Stimulated activated CD4-positive, alpha-beta T cell treated with anti-CD3 and anti-CD28 coated beads, Interleukin-12 subunit alpha, Interleukin-12 subunit beta, amount 100 ng/mL, for 48 hours (primary cell): ENCODE results near the gene SORT1.
"Not testable (repeated sequence)": the region's sequence is repeated elsewhere in the genome, so short reads cannot be mapped to it uniquely, and the experiment has no call there.

Experiments used
- DNase-seq, 3 donors: peaks; one replicate each; pipeline ENCODE4 v3.0.0-alpha.2; 2020; ENCODE audit warnings: low read depth in 2 of 3, low spot score in 1 of 3

The SORT1 gene

DNA sequence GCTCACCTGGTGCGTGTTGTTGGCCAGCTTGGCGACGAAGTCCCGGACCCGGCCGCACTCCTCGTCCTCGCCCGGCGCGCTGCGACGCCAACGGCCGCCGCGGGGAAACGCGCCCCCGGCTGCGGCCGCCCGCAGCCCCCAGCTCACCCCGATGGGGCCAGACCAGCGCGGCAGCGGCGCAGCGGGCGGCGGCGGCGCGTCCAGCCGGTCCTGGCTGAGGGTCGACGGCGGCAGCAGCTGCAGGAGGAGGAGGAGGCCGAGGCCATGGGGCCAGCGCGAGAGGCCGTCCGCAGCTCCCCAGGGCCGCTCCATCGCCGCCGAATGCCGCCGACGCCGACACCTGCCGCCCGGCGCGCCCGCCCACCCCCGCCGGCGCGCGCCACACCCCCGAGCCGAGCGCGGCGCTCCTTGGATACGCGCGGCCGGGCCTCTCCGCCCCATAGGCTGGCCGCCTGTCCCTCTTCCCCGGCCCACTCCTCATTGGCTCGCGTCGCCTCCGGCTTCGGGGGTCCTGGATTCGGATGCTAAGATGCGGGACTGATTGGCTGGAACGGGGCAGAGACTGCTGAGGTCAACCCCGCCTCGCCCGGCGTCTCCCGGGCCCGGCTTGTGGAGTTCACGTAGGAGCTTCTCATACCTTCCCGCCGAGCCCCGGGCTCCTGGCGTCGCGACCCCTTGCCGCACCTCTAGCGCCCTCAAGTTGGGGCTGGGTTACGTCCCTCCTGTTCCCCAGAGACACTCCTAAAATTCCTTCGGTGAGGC, at the start of gene SORT1:
SORT1 (minus strand) TSS at position 338 of the 762 bp plus-strand sequence; CDS start at position 312, 26 bp downstream.
- peak; percentile 4 to 45 (median 29) for DNase-seq

DNA sequence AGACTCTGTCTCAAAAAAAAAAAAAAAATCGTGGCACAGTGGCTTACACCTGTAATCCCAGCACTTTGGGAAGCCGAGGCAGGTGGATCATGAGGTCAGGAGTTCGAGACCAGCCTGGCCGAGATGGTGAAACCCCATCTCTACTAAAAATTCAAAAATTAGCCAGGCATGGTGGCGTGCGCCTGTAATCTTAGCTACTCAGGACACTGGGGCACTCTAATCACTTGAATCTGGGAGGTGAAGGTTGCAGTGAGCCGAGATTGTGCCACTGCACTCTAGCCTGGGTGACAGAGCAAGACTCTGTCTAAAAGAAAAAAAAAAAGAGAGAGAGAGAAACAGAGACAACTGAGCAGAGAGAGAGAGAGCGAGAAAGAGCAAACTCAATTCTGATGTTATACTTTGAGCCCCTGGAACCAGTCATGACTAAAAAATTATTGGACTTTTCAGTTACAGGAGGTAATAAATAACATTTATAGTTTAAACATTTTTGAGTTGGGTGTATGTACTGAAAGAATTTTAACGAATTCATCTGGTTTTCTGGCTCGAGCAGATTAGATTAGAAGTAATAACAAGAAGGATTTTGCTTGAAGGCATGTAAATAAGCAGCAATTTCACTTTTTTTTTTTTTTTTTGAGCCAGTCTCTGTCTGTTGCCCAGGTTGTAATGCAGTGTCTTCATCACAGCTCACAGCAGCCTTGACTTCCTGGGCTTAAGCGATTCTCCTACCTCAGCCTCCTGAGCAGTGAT, 48.4 kb upstream of the SORT1 start:
- not testable (repeated sequence) for DNase-seq

DNA sequence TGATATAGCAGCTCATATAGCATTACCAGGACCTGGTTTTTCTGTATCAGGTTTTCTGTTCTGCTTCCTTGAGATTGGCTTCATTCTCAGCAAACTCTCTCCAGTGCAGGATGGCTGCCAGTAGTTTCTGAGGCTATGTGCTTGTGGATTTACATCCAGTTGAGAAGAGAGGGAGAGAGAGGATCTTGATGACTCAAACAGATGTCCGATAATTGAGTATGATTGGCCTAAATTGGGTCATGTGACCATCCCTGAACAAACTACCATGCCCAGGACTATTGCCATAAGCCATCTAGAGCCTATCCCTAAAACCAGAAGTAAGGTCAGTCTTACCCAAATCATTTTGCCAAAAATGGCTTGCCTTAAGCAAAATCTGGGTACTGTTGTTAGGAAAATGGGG, 46.6 kb upstream of the SORT1 start:
- no peak for DNase-seq

DNA sequence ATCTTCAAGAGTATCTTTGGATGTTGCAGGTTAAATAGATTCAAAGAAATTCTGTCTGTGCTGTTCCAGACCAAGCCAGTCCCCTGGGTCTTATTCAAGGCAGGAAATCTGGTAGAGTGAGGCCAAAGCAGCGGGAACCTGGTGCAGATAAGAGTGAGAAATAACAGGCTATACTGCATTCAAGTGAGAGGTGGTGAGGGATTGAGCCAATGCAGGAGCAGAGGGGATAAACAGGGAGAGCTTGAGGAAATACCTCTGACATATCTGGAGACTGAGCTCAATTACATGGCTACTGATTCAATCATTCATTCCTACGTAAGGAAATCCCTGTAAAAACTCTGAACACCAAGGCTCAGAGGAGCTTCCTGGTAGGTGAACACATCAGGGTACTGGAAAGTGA, 45.8 kb upstream of the SORT1 start:
- no peak for DNase-seq

DNA sequence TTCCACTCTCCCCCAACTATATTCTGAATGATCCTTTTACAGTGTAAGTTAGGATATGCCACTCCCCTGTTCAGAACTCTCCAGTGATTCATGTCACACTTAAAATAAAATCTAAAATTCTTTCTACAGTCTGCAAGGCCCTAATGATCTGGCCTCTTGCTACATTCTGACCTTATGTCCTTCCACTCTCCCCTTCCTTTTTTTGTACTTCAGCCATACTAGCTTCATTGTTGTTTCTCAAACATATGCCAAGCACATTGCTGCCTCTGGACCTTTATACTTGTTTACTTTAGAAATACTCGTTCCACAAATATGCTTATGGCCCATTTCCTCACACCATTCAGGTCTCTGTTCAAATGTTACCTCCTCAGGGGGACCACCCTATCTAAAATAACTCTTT, 43.4 kb upstream of the SORT1 start:
- no peak for DNase-seq

DNA sequence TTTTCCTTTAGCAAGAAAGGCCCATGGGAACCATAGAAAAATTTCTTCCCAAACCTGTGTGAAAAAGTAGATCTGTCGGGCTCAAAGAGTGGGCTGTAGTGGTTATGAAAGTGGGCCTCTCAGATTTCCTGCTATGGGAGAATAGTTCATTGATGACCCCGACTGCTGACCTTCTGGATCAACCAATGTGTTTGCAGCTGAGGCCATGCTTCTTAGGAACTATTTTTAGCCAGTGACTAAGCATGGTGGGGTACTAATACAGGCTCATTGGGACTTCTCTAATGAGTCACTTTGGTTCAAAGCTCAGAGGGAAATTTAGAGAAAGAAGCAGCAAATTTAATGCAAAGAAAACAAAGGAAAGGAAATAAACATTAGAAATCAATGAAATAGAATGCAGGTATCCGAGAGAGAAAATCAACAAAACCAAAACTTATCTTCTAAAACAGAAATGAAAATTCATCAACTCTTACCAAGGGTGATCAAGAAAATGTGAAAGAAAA, 41.1 kb upstream of the SORT1 start:
- no peak for DNase-seq

DNA sequence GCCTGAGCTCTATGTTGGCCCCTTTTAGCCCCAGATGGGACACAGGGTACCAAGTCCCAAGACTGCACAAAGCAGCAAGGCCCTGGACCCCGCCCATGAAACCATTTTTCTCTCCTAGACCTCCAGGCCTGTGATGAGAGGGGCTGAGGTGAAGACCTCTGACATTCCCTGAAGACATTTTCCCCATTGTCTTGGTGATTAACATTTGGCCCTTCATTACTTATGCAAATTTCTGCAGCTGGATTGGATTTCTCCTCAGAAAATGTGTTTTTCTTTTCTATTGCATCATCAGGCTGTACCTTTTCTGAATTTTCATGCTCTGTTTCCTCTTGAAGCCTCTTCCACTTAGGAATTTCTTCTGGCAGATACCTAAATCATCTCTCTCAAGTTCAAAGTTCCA, 36.8 kb upstream of the SORT1 start:
- no peak for DNase-seq

DNA sequence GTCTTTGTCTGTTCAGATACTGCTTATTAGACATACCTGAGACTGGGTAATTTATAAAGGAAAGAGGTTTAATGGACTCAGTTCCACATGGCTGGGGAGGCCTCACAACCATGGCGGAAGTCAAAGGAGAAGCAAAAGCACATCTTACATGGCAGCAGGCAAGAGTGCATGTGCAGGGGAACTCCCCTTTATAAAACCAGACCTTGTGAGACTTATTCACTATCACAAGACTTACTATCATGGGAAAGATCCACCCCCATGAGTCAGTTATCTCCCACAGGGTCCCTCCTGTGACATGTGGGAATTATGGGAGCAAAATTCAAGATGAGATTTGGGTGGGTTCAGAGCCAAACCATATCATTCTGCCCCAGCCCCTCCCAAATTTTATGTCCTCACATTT, 35.6 kb upstream of the SORT1 start:
- no peak for DNase-seq

DNA sequence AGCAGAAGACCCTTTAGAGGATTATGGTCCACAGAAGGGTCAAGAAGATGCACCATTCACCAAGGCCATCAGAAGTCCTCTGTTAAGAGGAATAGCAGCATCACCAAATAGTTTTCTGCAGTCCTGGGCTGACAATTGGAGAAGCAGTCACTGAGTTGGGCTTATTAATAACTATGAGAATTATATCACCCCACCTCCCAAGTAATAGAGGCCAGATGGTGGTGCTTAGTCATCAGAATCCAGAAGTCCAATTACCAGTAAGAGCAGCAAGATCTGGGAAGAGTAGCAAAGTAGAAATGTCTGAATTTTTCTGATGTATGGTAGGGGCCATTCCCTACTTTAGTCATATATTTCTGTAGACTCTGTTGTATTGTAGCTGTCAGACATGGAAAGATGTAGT, 34.6 kb upstream of the SORT1 start:
- DNase-seq = no peak

DNA sequence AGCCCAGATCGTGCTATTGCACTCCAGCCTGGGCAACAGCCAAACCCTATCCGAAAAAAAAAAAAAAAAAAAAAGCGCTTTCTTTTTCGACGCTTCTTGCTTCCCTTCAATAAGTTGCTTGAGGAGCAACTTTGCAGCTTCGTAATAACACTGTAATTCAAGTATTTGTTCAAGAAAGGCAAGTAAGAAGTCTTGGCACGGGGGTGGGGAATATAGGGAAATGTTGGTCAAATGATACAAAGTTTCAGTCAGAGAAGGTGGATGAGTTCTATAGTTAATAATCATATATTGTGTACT, 29.4 kb upstream of the SORT1 start:
- no peak for DNase-seq

DNA sequence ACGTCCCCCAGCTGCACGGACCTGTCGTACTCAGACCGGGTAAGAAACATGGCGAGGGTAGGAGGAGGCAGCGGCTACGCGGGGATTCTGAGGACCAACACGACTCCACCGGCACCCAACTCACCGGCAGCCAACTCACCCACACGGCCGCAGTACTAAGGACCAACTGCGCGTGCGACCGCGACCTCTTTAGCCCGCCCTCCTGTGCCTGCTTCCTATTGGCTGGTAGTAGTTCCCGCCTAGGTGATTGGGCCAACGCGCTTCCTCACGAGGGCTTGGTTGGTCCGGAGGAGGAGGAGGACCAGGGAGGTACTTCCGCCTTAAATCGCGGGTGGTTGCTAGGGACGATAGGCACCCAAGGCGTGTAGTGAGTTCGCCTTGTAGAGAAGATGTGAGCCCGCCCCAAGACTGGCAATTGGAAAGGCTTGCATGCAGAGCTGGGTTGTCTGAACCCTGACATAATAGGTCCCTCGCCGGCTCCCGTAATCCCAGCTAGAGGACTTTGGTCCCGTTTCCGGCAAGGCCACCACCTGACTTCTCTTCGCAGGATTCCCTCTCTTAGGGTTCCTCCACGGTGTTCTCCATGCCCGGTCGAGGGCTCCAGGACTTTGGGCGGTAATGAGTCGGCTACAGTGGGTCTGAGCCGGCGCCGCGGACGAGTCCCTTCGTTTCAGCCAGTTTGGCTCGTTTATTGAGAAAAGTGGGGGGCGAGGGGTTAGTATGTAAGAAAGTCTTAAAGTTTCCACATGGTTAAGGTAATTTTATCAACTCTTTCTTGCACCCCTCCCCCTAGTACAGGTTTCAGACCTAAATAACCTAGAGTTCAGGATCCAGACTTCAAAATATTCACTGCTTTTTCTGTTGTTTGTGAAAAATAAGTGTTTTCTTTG, 28.8 kb upstream of the SORT1 start, which contains the start of gene PSMA5:
PSMA5 (minus strand) TSS at position 168 of the 890 bp plus-strand sequence; CDS start at position 50, 118 bp downstream.
- DNase-seq = peak; percentile 90 to 94 (median 90)

DNA sequence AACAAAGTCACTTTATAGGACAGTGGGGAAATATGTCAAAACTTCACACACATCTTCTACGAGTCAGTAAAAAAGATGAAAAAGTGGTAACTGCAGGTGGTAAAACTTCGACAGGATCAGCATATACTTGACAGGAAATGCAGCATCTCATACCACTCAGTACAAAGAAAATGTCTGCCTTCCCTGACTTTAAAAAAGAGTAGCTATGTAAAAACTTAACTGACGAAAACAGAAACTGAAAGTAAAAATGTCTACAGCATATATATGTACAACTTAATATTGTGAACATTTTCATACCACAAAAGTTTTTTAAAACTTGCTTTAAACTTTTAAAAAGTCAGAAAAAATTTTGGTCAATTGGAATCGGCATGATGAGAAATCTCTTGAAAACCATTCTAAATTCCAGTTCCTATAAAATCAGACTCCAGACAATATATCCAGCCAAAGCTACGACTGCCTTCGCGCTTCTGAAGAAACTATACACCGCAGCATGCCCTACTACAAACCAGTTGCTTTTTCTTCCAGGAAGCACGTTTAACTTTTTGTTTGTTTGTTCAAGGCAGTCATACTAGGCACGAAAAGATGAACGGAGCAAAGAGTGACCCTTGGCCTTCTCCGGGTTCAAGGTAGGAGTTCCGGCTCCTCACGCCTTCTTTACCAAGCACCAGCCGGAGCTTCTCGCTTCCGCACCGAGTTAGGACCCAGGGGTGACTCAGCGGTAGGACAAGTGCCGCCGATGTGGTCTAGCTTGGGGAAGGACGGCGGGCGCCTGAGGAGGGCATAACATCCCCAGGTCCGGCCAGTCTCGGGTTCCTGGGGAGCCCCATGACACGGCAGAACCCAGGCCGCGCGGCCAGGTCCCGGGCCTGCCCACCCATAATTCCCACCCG, 27.9 kb upstream of the SORT1 start:
- DNase-seq = peak; percentile 39 to 53 (median 53)

DNA sequence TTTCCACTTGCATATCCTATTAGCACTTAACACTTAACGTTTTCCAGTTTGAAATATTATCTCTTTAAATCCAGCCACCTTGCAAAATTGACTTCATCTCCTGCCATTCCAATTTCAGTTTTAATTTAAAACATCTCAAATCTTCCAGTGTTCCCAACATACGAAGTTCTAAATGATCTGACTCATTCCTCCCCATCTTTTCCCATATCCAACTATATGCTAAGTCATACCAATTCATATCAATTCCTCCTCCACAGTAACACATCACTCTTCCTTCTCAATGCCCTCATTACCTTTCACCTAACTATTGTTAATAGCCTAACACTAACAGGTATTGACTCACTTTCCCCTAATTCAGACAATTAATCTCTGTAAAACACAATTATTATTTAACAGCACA, 25.8 kb upstream of the SORT1 start:
- DNase-seq = no peak

DNA sequence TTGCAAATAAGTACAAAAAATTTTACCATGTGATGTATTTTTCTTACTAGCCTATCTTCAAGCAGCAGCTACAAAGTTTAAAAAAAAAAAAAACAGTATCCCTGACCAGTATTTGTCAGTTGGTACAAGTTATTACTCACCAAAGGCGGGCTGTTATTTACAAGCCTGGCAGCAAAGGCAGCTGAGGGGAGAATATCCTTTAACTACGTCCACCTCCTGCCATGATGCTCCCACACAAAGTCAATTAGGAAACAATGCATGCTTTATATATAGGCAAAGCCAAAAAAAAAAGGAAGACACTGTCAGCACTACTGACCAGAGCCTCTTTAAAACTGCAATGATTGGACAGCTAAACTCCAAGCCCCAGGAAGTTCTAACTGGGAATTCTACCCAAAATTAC, 14.8 kb upstream of the SORT1 start:
- DNase-seq = no peak

DNA sequence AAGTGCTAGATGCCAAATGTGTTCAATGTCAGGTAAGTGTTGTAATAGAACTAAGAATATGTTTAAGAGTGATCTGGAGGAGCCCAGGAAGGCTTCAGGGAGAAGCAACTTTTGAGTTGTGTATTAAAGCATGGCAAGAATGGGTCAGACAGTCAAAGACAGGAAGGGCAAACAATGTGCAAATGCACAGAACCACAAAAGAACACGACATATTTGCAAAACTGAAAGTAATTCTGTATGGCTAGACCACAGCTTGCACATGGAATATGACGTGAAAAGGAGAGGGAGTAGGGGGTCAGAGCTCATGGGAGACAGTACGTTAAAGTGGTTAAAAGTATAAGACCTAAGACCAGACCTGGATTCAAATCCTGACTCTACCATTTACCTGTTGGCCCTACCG, 7.1 kb upstream of the SORT1 start:
- no peak for DNase-seq

DNA sequence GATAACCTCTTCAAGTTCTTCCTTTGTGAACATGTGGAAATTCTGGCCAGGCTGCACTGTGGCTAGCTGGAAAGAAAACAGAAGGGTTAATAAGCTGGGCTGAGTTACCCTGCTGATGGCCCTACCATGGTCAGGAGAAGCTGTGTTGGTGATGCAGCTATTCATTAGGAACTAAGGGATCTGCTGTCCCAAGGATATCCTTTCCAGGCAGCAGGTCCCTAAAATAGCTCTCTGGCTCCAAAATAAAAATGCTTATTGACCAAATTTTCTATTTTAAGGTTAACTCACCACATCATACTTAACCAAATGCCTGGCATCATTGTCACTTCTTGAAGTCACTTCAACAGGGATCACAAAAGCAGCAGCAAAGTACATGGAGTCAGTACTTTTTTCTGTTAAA, 4.3 kb upstream of the SORT1 start:
- no peak for DNase-seq

DNA sequence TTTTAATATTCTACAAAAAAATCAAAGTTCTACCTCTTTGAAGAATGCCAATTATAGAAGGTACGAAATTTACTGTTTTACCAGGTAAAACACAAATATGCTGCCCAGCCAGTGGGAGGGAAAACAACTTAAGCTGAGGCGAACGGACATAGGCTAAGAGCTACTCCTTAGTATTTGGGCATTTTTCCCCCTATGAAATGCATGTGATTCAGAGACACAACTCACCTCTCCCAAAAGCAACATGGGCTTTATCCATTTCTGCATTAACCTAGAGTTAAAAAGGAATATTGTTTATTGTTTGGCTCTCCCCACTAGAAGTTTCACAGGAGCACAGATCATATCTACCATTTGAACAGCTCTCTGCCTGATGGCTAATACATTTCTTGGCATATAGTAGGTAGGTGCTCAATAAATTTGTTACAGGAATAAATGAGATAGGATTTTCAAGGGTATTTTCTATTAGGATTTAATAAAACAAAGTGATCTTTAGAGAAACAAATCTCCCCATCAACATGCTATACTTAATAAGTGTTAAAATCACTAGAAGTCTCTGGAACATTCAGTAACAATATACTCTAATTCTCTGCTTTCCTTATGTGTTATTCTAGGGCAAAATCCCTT, 2.4 kb upstream of the SORT1 start:
- no peak for DNase-seq

DNA sequence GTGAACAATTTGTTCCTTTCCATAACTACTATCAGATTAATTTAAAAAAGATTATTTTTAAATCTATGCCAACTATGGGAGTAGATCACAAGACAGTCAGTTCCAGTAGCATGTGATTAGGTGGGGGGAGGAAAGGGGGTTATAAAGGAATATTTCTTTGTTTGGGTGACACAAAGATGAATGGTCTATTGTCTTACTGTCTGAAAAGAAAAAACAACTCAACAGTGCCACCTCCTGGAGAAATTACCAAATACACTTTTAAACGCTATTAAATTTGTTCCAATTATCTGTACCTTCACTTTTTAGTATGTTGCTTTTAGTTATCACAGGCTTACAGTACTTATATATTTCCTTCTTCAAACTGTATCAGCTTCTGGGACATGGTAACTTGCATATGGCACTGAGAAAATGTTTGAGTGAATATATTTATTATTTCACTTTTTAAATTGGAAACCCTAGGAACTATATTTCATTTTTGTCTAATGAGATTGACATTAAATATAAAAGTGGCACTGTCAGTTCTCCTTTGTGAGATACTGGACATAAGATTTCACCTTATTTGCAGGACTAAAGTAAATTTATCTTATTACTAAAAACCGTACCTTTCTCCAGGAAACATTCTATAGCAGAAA, 1.7 kb upstream of the SORT1 start:
- peak in 1 of 3 donors; percentile 75 for DNase-seq

DNA sequence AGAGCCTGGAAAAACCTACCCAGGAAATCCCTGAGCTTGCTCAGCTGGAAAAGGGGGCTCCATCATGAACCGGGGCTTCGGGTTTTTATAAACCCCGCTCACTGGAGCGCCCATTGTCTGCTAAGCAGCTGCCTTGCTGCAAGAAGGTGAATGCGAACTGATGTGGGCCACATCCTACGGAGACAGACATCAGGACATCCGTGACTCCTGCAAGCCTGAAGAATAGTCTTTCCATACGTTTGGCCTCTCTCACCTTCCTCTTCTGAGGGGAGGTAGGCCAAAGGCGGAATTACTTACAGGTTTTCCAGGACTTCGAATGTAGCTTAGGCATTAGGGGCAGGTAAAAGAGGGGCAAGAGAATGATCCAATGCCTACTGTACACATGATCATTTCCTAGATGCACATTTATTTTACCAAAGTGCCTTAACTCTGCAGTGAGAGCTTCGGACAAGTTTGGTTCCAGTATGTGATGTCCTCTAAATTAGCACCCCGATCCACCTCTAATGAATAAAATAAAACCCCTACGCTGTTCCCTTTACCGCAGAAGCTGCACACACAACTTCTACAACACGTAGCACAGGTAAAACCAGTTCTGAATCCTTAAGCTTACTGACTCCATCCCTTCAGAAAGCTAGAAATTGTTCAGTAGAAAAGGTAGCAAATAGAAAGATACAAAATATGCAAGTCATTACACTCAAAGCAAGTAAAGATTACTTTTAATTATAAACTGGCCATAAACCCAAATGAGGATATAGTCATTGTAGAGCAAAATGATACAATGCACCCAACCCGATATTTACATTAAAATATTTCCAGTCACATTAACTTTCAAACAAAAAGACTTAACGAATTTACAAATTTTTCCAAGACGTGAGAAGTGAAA, 866 bp upstream of the SORT1 start:
- DNase-seq = no peak
